PC-9 (cell line): Measurements from ENCODE around the gene ANGPTL2.

Source experiments
- EZH2 ChIP-seq: fragments of 200-600 bp; sonication (generic); IDR thresholded peaks from 2 replicates; pipeline ENCODE4 v1.8.0; 2017; ENCODE audit warnings: antibody characterized with exemption, low read depth
- TF ChIP-seq, protein P1 (sequence below): fragments of 200-600 bp; sonication (generic); conservative IDR thresholded peaks from 2 replicates; pipeline ENCODE4 v1.6.1; 2017; ENCODE audit warnings: mixed run types, antibody characterized with exemption, mild to moderate bottlenecking, moderate library complexity

DNA sequence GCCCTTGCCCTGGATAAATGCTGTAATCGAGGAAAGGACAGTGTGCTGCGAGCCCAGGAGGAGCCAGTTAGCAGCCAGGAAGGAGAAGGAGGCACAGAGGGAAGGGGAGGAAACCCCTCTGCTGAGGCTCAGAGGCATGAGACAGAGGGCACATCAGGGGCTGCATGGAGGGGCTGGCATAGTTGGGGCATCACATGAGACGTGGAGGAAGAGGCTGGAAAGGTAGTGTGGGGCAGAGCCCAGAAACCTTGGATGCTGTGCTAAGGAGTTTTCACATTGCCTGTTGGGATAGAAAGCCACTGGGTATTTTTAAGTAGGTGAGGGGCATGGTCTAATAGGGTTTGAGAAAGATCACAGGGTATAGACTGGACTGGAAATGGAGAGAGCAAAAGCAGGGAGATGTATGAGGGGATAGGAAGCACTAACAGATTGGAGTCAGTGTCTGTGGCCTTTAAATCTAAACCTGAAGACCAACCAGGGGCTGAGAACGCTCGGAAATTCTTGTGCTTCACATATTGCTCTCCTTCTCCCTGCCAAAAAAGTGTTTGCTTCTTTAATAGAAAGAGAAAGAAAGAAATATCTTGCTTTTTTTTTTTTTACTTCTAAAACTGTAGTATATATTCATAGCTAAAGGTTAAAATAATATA, 33.0 kb upstream of the ANGPTL2 start:
- TF ChIP-seq, protein P1, sequence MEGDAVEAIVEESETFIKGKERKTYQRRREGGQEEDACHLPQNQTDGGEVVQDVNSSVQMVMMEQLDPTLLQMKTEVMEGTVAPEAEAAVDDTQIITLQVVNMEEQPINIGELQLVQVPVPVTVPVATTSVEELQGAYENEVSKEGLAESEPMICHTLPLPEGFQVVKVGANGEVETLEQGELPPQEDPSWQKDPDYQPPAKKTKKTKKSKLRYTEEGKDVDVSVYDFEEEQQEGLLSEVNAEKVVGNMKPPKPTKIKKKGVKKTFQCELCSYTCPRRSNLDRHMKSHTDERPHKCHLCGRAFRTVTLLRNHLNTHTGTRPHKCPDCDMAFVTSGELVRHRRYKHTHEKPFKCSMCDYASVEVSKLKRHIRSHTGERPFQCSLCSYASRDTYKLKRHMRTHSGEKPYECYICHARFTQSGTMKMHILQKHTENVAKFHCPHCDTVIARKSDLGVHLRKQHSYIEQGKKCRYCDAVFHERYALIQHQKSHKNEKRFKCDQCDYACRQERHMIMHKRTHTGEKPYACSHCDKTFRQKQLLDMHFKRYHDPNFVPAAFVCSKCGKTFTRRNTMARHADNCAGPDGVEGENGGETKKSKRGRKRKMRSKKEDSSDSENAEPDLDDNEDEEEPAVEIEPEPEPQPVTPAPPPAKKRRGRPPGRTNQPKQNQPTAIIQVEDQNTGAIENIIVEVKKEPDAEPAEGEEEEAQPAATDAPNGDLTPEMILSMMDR: no peak
- TF ChIP-seq EZH2: no peak
